Mononuclear cell (primary cell): ENCODE data around the gene GSTA1. TPM values are rescaled to one million over a fixed set of nuclear protein-coding genes. Genes with fewer than 3 reads are reported as not detected.
"Not testable (repeated sequence)": the region's sequence is repeated elsewhere in the genome, so short reads cannot be mapped to it uniquely, and the experiment has no call there.

Experiments used
- H3K27me3 ChIP-seq: 2 replicates; pipeline ENCODE4 v1.6.0; 2011; ENCODE audit warnings: low read length, control low read depth; ENCODE audit not compliant: insufficient read depth
- H3K4me1 ChIP-seq: 2 replicates; pipeline ENCODE4 v1.5.1; 2011; ENCODE audit warnings: mild to moderate bottlenecking, low read length, control low read depth; ENCODE audit not compliant: insufficient read depth
- H3K4me3 ChIP-seq: 2 replicates; pipeline ENCODE4 v1.5.1; 2011; ENCODE audit warnings: mild to moderate bottlenecking, low read length, moderate library complexity
- H3K9me3 ChIP-seq: 2 replicates; pipeline ENCODE4 v1.5.1; 2011; ENCODE audit warnings: low read depth, mild to moderate bottlenecking, control low read depth, low read length
- total RNA-seq: library from RNA; depleted of rRNA; stranded (reverse); fragments of >200 nt; gene quantifications from one replicate; pipeline ENCODE4 v1.2.3, GENCODE V29; 2012

Gene GSTA1
- total RNA-seq, 1 donor, result not detected

GRCh38 chr6:52752310-52752709 lies 51.3 kb downstream of the GSTA1 start:
- no peak overlapping the region for H3K4me3 ChIP-seq
- H3K4me1 ChIP-seq, result no peaks in the 10 kb centered on the region
- H3K9me3 ChIP-seq, result no peaks in the 10 kb centered on the region
- no peaks in the 10 kb centered on the region for H3K27me3 ChIP-seq

DNA sequence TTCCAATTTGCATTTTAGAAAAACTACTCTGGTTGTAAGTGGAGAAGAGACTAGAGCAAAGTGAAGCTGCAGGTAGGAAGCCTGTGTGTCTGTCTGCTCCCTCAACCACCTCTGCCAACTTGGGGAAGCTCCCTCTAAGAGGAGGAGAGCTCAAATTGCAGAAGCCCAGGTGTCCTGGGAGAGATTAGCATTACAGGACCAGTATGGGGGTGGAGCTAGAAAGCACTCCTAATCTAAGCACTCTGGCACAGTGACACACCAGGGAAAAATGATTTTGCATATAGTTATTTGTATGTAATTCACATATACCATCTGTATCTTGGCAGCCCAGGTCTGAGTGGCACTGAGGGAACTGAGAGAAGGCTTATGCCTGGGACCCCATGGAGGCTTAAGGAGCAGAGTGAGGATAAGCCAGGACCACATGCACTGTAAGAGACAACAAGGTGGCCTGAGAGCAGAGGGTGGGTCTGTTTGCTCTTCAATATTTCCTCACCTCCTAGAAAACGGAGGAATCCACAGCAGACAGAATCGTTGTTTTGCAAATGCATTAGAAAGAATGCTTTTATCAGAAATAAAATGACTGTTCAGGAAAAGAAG lies 54.0 kb downstream of the GSTA1 start:
- no peak overlapping the region for H3K4me3 ChIP-seq

GRCh38 chr6:52747301-52747700 lies 56.3 kb downstream of the GSTA1 start:
- not testable (repeated sequence) for H3K4me3 ChIP-seq, H3K9me3 ChIP-seq, H3K27me3 ChIP-seq, H3K4me1 ChIP-seq

More for the DNA sequence above, 54.0 kb downstream of the GSTA1 start:
- Histone ChIP-seq H3K27me3 (no peaks in the 10 kb centered on the region), H3K4me1 (no peaks in the 10 kb centered on the region), H3K9me3 (no peaks in the 10 kb centered on the region)

- no peaks in the 10 kb centered on the region for H3K27me3 ChIP-seq
- H3K4me1 ChIP-seq, result no peaks in the 10 kb centered on the region
- no peak overlapping the region for H3K4me3 ChIP-seq
- no peaks in the 10 kb centered on the region for H3K9me3 ChIP-seq
Observed at GRCh38 chr6:52746213-52746612, 57.4 kb downstream of the GSTA1 start.

GRCh38 chr6:52745764-52746201 lies 57.8 kb downstream of the GSTA1 start:
- no peaks in the 10 kb centered on the region for H3K9me3 ChIP-seq
- no peak overlapping the region for H3K4me3 ChIP-seq
- no peaks in the 10 kb centered on the region for H3K4me1 ChIP-seq
- no peaks in the 10 kb centered on the region for H3K27me3 ChIP-seq

GRCh38 chr6:52741872-52742271 lies 61.7 kb downstream of the GSTA1 start:
- no peaks in the 10 kb centered on the region for H3K27me3 ChIP-seq
- H3K4me3 ChIP-seq, result no peak overlapping the region

More at GRCh38 chr6:52741872-52742271, 61.7 kb downstream of the GSTA1 start:
- Histone ChIP-seq H3K9me3 (no peaks in the 10 kb centered on the region), H3K4me1 (no peaks in the 10 kb centered on the region)

Other genes with a start within 250 kb of the GSTA1 start
- gene TRAM2, start 226.8 kb downstream of the GSTA1 start, total RNA-seq, result 5.7 TPM
- 2.9 TPM for gene TMEM14A, start 132.7 kb downstream of the GSTA1 start, total RNA-seq
- gene GSTA2, start 40.3 kb downstream of the GSTA1 start, total RNA-seq, result not detected
- gene GSTA5, start 37.0 kb upstream of the GSTA1 start, total RNA-seq, result not detected
- gene GSTA3, start 105.9 kb upstream of the GSTA1 start, total RNA-seq, result not detected
- gene GSTA4, start 191.5 kb upstream of the GSTA1 start, total RNA-seq, result 0.63 TPM